ENCODE data around the gene FAM78A. TPM values are rescaled to one million over a fixed set of nuclear protein-coding genes. Genes with fewer than 3 reads are reported as not detected.
A peak's percentile ranks its signal among the peaks of the same experiment; 100 is the strongest.

Gene FAM78A
- total and polyA plus RNA-seq, 4 donors, result 0.59 to 6.3 (median 3.0) TPM

DNA sequence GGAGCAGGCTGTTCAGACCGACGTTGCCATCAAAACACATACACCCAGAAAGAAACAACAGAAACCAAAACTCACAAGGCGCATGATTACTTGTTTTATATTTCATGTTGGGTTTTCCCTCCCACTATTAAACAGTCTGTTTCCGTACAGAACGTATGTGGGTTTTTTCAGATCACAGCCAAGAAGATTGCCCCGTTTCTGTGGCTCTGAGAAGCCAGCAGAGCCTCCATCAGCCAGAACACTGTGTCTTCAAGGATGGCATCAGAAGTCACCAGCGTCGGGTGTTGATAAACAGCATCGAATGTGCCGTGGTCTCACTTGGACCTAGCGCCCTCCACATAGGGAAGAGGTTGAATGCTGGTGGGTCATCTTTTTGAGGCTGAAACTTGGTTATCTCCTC, 42.8 kb downstream of the FAM78A start:
- no peaks in the 10 kb centered on the region for H3K4me1 ChIP-seq (ENCODE audit: control insufficient read depth in 1 of 2, insufficient read depth in 2 of 2, low read length in 2 of 2)
- WGBS, 2 donors, result 89 to 92% methylated on average over 11 of the region's 11 CpGs
- H3K27ac ChIP-seq (ENCODE audit: low read depth in 1 of 2, low read length in 2 of 2), result no peak overlapping the region
- no peaks in the 10 kb centered on the region for H3K27me3 ChIP-seq (ENCODE audit: control insufficient read depth in 1 of 2, insufficient read depth in 2 of 2, low read length in 1 of 2)
- no peak for DNase-seq
- ATAC-seq (ENCODE audit: low FRiP score), result no peak
- no peaks in the 10 kb centered on the region for H3K9me3 ChIP-seq (ENCODE audit: control insufficient read depth, low read length)
- H3K36me3 ChIP-seq (ENCODE audit: control insufficient read depth in 1 of 2, insufficient read depth in 2 of 2, low read length in 1 of 2), result peaks cover 0 to 7% of the 10 kb centered on the region in 2 donors
- intact Hi-C loops (cut with DNase I), result no loop called here
- no peak overlapping the region for H3K4me3 ChIP-seq (ENCODE audit: low read length in 2 of 2)

DNA sequence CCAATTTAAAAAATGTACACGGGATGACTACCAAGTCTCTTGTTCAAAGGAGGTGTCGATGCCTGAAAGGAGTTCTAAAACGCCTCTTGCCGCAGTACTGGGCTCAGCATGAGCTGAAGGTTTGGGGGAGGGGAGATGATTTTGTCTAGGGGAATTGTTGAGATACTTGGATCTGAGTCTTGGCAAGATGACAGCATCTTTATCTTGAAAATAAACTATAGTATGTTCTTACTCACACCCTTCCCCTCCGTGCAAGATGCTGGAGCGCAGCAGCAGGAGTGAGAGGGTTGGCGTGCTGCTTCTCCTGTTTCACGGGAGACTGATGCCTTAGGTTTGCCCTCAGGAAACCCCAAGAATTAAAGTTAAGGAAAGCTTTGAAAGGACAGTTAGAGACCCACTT, 47.3 kb downstream of the FAM78A start:
- no peak overlapping the region for H3K4me3 ChIP-seq (ENCODE audit: low read length in 2 of 2)
- intact Hi-C loops (cut with DNase I), result no loop called here

DNA sequence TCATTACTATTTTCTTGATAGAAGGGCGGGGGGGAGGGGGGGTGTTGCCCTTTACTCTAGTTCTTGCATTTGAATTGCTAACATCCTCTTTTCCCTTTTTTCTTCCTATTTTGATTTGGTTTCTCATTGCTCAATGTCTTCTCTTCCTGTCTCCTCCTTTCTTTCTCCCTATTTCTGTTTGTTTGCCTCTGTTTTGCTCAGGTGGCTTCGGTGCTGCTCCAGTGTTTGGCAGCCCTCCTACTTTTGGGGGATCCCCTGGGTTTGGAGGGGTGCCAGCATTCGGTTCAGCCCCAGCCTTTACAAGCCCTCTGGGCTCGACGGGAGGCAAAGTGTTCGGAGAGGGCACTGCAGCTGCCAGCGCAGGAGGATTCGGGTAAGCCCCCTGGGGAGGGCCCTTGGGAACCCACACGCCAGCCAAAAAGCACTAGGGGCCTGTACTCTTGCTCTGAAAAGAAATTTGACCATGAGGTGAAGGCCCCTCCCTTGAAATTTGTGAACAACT, 48.3 kb downstream of the FAM78A start:
- 85 to 86% methylated on average over 9 of the region's 9 CpGs for WGBS, 2 donors
- no peaks in the 10 kb centered on the region for H3K4me1 ChIP-seq (ENCODE audit: control insufficient read depth in 1 of 2, insufficient read depth in 2 of 2, low read length in 2 of 2)
- H3K4me3 ChIP-seq (ENCODE audit: low read length in 2 of 2), result no peak overlapping the region
- DNase-seq, result peak in 1 of 2 donors; percentile 57
- ATAC-seq (ENCODE audit: low FRiP score), result no peak
- intact Hi-C loops (cut with DNase I), result no loop called here
- H3K27ac ChIP-seq (ENCODE audit: low read depth in 1 of 2, low read length in 2 of 2), result no peak overlapping the region
- no peaks in the 10 kb centered on the region for H3K27me3 ChIP-seq (ENCODE audit: control insufficient read depth in 1 of 2, insufficient read depth in 2 of 2, low read length in 1 of 2)
- H3K9me3 ChIP-seq (ENCODE audit: control insufficient read depth, low read length), result no peaks in the 10 kb centered on the region
- H3K36me3 ChIP-seq (ENCODE audit: control insufficient read depth in 1 of 2, insufficient read depth in 2 of 2, low read length in 1 of 2), result no peaks in the 10 kb centered on the region

More for the DNA sequence above, 47.3 kb downstream of the FAM78A start:
- DNase-seq (no peak), ATAC-seq (ENCODE audit: low FRiP score) (no peak)
- Histone ChIP-seq H3K27me3 (ENCODE audit: control insufficient read depth in 1 of 2, insufficient read depth in 2 of 2, low read length in 1 of 2) (no peaks in the 10 kb centered on the region), H3K27ac (ENCODE audit: low read depth in 1 of 2, low read length in 2 of 2) (no peak overlapping the region), H3K9me3 (ENCODE audit: control insufficient read depth, low read length) (no peaks in the 10 kb centered on the region), H3K4me1 (ENCODE audit: control insufficient read depth in 1 of 2, insufficient read depth in 2 of 2, low read length in 2 of 2) (no peaks in the 10 kb centered on the region), H3K36me3 (ENCODE audit: control insufficient read depth in 1 of 2, insufficient read depth in 2 of 2, low read length in 1 of 2) (peaks cover 0 to 4% of the 10 kb centered on the region in 2 donors)
- WGBS, 2 donors, result 80 to 82% methylated on average over 8 of the region's 8 CpGs

DNA sequence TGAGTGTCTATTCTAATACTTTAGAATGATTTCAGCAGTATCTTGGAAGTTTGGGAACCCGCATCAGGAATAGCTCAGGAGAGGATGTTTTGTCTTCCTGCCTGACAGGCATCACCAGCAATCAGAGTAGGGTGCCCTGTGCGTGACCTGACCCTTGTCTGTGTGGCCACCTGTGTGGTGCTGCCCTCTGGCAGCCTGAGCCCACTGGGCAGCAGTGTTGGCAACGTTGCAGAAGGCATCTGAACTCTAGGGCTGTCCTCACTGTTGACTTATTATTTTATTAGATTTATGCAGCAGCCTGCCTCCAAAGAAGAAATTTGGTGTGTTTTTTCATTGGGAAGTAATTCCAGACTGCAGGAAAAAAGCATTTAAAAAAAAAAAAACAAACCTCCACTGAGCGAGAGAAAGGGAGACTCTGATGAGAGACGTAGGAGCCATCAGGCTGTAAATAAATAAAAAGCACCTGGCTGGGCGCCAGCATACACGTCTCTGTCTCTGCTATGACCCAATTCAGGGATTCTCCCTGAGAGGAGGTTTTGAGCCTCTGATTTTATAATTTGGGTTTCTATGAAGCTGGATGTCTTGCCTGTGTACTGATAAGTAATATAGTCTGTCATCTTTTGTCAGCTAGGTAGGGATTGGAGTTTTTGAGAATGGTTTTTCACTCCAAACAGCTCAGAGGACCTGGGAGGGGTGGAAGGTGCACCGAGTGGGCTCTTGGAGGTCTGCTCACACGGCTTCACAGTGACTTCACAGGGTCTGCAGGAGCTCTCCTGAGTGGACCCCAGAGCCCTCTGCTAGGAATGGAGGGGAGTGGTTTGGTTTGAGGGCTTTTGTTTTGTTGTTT, 49.0 kb downstream of the FAM78A start:
- H3K4me3 ChIP-seq (ENCODE audit: low read length in 2 of 2), result no peak overlapping the region
- no peaks in the 10 kb centered on the region for H3K9me3 ChIP-seq (ENCODE audit: control insufficient read depth, low read length)
- H3K27ac ChIP-seq (ENCODE audit: low read depth in 1 of 2, low read length in 2 of 2), result no peak overlapping the region
- H3K36me3 ChIP-seq (ENCODE audit: control insufficient read depth in 1 of 2, insufficient read depth in 2 of 2, low read length in 1 of 2), result peaks cover 0 to 2% of the 10 kb centered on the region in 2 donors
- H3K4me1 ChIP-seq (ENCODE audit: control insufficient read depth in 1 of 2, insufficient read depth in 2 of 2, low read length in 2 of 2), result no peaks in the 10 kb centered on the region
- intact Hi-C loops (cut with DNase I), result no loop called here
- 52 to 53% methylated on average over 9 of the region's 9 CpGs for WGBS, 2 donors
- ATAC-seq (ENCODE audit: low FRiP score) (no peak), DNase-seq (no peak)
- H3K27me3 ChIP-seq (ENCODE audit: control insufficient read depth in 1 of 2, insufficient read depth in 2 of 2, low read length in 1 of 2), result no peaks in the 10 kb centered on the region

DNA sequence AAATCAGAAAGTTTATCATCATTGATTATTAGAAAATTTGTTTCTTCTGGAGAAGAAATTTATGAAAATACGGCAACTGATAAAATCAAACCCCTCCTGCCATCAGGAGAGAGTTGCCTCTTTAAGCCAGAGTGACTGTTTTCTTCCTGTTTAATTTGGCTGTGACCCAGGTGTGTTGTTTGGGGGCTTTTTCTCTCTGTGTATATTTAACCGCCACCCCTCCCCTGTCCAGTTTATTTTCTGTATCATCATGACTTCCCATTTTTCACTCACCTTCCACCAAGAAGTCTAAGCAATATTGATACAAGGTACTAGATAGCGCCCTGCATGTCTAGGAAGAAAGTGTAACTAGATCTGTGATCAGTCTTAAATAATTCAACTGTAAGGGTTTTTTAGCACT, 50.1 kb downstream of the FAM78A start:
- intact Hi-C loops (cut with DNase I), result no loop called here
- no peaks in the 10 kb centered on the region for H3K27me3 ChIP-seq (ENCODE audit: control insufficient read depth in 1 of 2, insufficient read depth in 2 of 2, low read length in 1 of 2)
- H3K36me3 ChIP-seq (ENCODE audit: control insufficient read depth in 1 of 2, insufficient read depth in 2 of 2, low read length in 1 of 2), result peaks cover 0 to 3% of the 10 kb centered on the region in 2 donors
- no peaks in the 10 kb centered on the region for H3K4me1 ChIP-seq (ENCODE audit: control insufficient read depth in 1 of 2, insufficient read depth in 2 of 2, low read length in 2 of 2)
- H3K9me3 ChIP-seq (ENCODE audit: control insufficient read depth, low read length), result no peaks in the 10 kb centered on the region
- WGBS, 2 donors, result 76 to 78% methylated on average over 3 of the region's 3 CpGs
- ATAC-seq (ENCODE audit: low FRiP score), result no peak
- no peak for DNase-seq
- no peak overlapping the region for H3K27ac ChIP-seq (ENCODE audit: low read depth in 1 of 2, low read length in 2 of 2)
- no peak overlapping the region for H3K4me3 ChIP-seq (ENCODE audit: low read length in 2 of 2)

DNA sequence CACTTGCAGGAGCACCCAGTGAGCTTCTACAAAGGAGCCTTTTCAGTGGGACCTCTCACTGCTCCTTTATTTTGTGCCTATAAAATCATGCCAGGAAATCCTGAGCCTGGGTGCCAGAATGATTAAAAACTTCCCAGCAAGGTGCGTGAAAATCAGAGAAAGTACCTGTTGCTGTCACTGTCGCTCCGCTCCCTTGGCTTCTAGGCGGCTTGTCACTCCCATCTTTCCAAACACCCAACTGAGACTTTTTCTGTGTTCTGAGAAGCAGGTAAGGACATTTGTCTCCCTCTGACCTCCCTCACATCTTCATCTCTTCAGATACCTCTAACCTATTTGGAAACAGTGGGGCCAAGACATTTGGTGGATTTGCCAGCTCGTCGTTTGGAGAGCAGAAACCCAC, 53.9 kb downstream of the FAM78A start:
- H3K36me3 ChIP-seq (ENCODE audit: control insufficient read depth in 1 of 2, insufficient read depth in 2 of 2, low read length in 1 of 2), result peaks cover 0 to 3% of the 10 kb centered on the region in 2 donors
- no peaks in the 10 kb centered on the region for H3K4me1 ChIP-seq (ENCODE audit: control insufficient read depth in 1 of 2, insufficient read depth in 2 of 2, low read length in 2 of 2)
- H3K9me3 ChIP-seq (ENCODE audit: control insufficient read depth, low read length), result no peaks in the 10 kb centered on the region
- intact Hi-C loops (cut with DNase I), result no loop called here
- DNase-seq (no peak), ATAC-seq (ENCODE audit: low FRiP score) (no peak)
- WGBS, 2 donors, result 90 to 94% methylated on average over 6 of the region's 6 CpGs
- H3K27me3 ChIP-seq (ENCODE audit: control insufficient read depth in 1 of 2, insufficient read depth in 2 of 2, low read length in 1 of 2), result no peaks in the 10 kb centered on the region
- no peak overlapping the region for H3K27ac ChIP-seq (ENCODE audit: low read depth in 1 of 2, low read length in 2 of 2)
- H3K4me3 ChIP-seq (ENCODE audit: low read length in 2 of 2), result no peak overlapping the region

DNA sequence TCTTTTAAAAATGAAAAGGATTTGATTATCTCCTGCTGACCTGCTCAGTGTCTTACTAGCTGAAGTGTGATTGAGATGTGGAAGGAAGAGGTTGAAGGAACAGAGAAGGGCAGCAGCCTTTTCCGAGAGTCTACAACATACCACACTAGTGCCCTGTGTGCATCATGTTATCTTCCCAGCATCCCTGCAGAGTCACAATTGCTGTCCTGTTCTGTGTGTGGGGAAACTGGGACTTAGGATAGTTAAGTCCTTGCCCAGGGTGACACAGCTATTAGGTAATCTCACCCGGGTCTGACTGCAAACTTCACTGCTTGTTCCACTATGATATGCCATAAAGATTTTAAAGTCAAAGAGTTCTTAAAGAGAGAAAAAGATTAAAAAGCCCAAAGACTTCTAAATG, 55.8 kb downstream of the FAM78A start:
- Histone ChIP-seq H3K4me1 (ENCODE audit: control insufficient read depth in 1 of 2, insufficient read depth in 2 of 2, low read length in 2 of 2) (no peaks in the 10 kb centered on the region), H3K4me3 (ENCODE audit: low read length in 2 of 2) (no peak overlapping the region), H3K36me3 (ENCODE audit: control insufficient read depth in 1 of 2, insufficient read depth in 2 of 2, low read length in 1 of 2) (peaks cover 0 to 3% of the 10 kb centered on the region in 2 donors), H3K27ac (ENCODE audit: low read depth in 1 of 2, low read length in 2 of 2) (no peak overlapping the region), H3K27me3 (ENCODE audit: control insufficient read depth in 1 of 2, insufficient read depth in 2 of 2, low read length in 1 of 2) (no peaks in the 10 kb centered on the region), H3K9me3 (ENCODE audit: control insufficient read depth, low read length) (no peaks in the 10 kb centered on the region)
- WGBS, 2 donors, result 87 to 92% methylated on average over 2 of the region's 2 CpGs
- DNase-seq, result no peak
- intact Hi-C loops (cut with DNase I), result no loop called here
- no peak for ATAC-seq (ENCODE audit: low FRiP score)

DNA sequence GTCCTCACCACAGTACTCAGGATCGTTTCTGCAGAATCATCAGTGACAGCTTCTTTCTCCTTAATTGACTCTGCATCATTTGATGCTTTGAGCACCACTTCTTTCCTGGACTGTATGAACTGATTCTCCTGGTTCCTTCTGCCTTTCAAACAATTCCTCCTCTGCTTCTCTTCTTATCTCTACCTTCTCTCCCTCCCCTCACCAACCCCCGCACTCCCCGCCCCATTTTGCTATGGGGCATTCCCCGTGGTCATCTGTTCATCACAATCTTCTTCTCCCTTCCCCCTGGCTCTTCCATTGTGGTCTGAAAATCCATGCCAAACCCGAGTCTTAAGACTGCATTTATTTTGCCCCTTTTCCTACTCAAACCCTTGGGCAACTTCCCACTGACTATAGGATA, 57.9 kb downstream of the FAM78A start:
- Histone ChIP-seq H3K9me3 (ENCODE audit: control insufficient read depth, low read length) (no peaks in the 10 kb centered on the region), H3K27me3 (ENCODE audit: control insufficient read depth in 1 of 2, insufficient read depth in 2 of 2, low read length in 1 of 2) (no peaks in the 10 kb centered on the region), H3K36me3 (ENCODE audit: control insufficient read depth in 1 of 2, insufficient read depth in 2 of 2, low read length in 1 of 2) (peaks cover 0 to 3% of the 10 kb centered on the region in 2 donors), H3K4me3 (ENCODE audit: low read length in 2 of 2) (no peak overlapping the region), H3K27ac (ENCODE audit: low read depth in 1 of 2, low read length in 2 of 2) (no peak overlapping the region), H3K4me1 (ENCODE audit: control insufficient read depth in 1 of 2, insufficient read depth in 2 of 2, low read length in 2 of 2) (peaks cover 0 to 2% of the 10 kb centered on the region in 2 donors)
- intact Hi-C loops (cut with DNase I), result no loop called here
- DNase-seq (no peak), ATAC-seq (ENCODE audit: low FRiP score) (no peak)
- 81 to 89% methylated on average over 5 of the region's 5 CpGs for WGBS, 2 donors

All from aorta (tissue), 5 donors.